Hypothalamus (tissue), 51 donors: Measurements from ENCODE around the gene DOCK1.
A peak's percentile ranks its signal among the peaks of the same experiment; 100 is the strongest.
"Not testable (repeated sequence)": the region's sequence is repeated elsewhere in the genome, so short reads cannot be mapped to it uniquely, and the experiment has no call there.

Experiments
- DNase-seq, 51 donors: peaks; one replicate each; lab custom pipeline; 2025; lab: John Stamatoyannopoulos, UW

Gene DOCK1

GRCh38 chr10:126902157-126902556 lies 3.1 kb upstream of the DOCK1 start:
- no peak for DNase-seq

GRCh38 chr10:126903656-126904360 lies 1.4 kb upstream of the DOCK1 start:
- no peak for DNase-seq

- DNase-seq = no peak
Observed at GRCh38 chr10:126904516-126904817, 761 bp upstream of the DOCK1 start.

GRCh38 chr10:126905776-126906703 lies 812 bp downstream of the DOCK1 start:
- peak in 4 of 51 donors; percentile 32 to 51 (median 42) for DNase-seq

GRCh38 chr10:126906704-126907422 lies 1.6 kb downstream of the DOCK1 start:
- DNase-seq = peak in 2 of 51 donors; percentile 14 to 36

- DNase-seq = no peak
Observed at GRCh38 chr10:126907423-126907970, 2.3 kb downstream of the DOCK1 start.

- peak in 4 of 51 donors; percentile 11 to 39 (median 33) for DNase-seq
Observed at GRCh38 chr10:126908225-126908624, 3.0 kb downstream of the DOCK1 start.

- DNase-seq = no peak
Observed at GRCh38 chr10:126908729-126909128, 3.5 kb downstream of the DOCK1 start.

GRCh38 chr10:126909147-126909546 lies 3.9 kb downstream of the DOCK1 start:
- DNase-seq = no peak

GRCh38 chr10:126910196-126910595 lies 5.0 kb downstream of the DOCK1 start:
- no peak for DNase-seq

GRCh38 chr10:126910798-126911197 lies 5.6 kb downstream of the DOCK1 start:
- no peak for DNase-seq

GRCh38 chr10:126911301-126911700 lies 6.1 kb downstream of the DOCK1 start:
- no peak for DNase-seq

GRCh38 chr10:126913316-126913715 lies 8.1 kb downstream of the DOCK1 start:
- no peak for DNase-seq

GRCh38 chr10:126914561-126914960 lies 9.3 kb downstream of the DOCK1 start:
- DNase-seq = no peak

- DNase-seq = not testable (repeated sequence)
Observed at GRCh38 chr10:126916952-126917351, 11.7 kb downstream of the DOCK1 start.

- peak in 20 of 51 donors; percentile 25 to 57 (median 40) for DNase-seq
Observed at GRCh38 chr10:126917375-126917774, 12.1 kb downstream of the DOCK1 start.

- peak in 25 of 51 donors; percentile 14 to 78 (median 47) for DNase-seq
Observed at GRCh38 chr10:126917975-126918908, 13.0 kb downstream of the DOCK1 start.

GRCh38 chr10:126919426-126919825 lies 14.2 kb downstream of the DOCK1 start:
- peak in 16 of 51 donors; percentile 20 to 79 (median 30) for DNase-seq

- no peak for DNase-seq
Observed at GRCh38 chr10:126921162-126921561, 15.9 kb downstream of the DOCK1 start.
